Fibroblast of lung (primary cell): Measurements from ENCODE around the gene ZNF132.

Experiments
- CTCF ChIP-seq, 2 donors: IDR thresholded peaks in 1 of 2; conservative IDR thresholded peaks in 1 of 2; 1 replicate in 1 of 2; 2 replicates in 1 of 2; pipeline ENCODE4 v1.5.1; 2011 to 2012; ENCODE audit warnings: low read length in 2 of 2, control low read depth in 1 of 2, inconsistent platforms in 1 of 2, low read depth in 1 of 2, mild to moderate bottlenecking in 1 of 2
- EZH2 ChIP-seq: IDR thresholded peaks from 2 replicates; pipeline ENCODE4 v1.5.1; 2012; ENCODE audit warnings: low read length, control low read depth, mild to moderate bottlenecking; ENCODE audit errors: missing control alignments

- no peak for TF ChIP-seq CTCF (conservative IDR thresholded peaks at IDR 0.05 in 1 of 2, IDR thresholded peaks at IDR 0.05 in 1 of 2; ENCODE audit: low read depth in 1 of 2, low read length in 2 of 2)
- no peak for TF ChIP-seq EZH2
These were observed 28.4 kb upstream of the ZNF132 start for GRCh38 chr19:58468216-58468839.
